HG03571 (cell line): ENCODE data around the gene TREML1.

Experiments used
- ATAC-seq: cut with Tn5 transposase; IDR thresholded peaks from one replicate; pipeline ENCODE4 v1.9.1; 2021; ENCODE audit not compliant: unreplicated experiment

The TREML1 gene

DNA sequence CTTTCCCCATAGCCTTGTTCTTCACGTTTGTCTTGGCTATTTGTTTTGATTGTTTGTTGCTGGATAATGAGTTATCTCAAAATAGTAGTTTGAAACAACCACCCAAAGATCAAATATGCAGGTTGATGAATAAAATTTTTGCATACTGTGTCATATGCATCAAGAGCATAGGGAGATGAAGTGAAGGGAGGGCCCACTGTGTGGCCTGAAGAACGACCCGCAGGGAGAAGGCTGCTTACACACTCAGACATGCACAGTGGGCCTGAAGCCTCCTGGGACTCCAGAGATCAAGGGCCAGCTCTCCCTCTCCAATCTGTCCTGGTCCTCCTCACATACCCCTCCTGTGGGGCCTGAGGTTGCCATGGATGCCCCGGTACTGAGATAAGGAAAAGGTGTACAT, 25.0 kb upstream of the TREML1 start:
- ATAC-seq = no peak

DNA sequence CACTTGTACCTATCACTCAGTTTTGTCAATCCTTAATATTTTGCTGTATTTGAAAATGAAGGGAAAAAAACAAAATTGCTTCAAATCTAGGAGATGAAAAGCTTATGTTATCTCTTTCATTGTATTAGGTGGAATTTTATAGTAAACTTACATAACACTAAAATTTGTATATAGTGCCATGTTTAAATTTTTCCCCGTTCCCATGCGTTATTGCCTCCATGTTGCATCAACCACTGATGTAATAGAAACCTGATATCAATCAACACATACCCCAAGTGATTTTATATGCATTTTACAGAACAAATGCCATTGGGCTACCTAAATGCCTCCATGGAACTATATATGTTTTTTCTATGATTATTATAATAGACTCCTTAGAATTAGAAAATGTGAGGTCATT, 23.5 kb upstream of the TREML1 start:
- ATAC-seq = no peak

- ATAC-seq = no peak
These were observed 23.1 kb upstream of the TREML1 start for GRCh38 chr6:41177287-41177686.

GRCh38 chr6:41176189-41176588, 22.0 kb upstream of the TREML1 start:
- ATAC-seq = no peak

GRCh38 chr6:41175084-41175483, 20.9 kb upstream of the TREML1 start:
- no peak for ATAC-seq

DNA sequence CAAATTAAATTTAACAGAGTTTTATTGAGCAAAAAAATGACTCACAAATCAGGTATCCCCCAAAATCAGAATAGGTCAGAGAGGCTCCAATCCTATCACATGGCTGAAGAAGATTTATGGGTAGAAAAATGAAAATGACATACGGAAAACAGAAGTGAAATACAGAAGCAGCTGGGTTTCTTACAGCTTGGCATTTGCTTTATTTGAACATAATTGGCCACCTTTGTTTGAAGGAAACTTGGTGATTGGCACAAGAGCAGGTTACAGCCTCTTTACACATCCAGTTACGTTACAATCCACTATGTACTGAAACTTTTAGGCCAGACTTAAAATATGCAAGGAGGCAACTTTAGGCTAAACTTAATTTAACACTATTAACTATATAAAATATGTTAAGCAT, 20.5 kb upstream of the TREML1 start:
- no peak for ATAC-seq

DNA sequence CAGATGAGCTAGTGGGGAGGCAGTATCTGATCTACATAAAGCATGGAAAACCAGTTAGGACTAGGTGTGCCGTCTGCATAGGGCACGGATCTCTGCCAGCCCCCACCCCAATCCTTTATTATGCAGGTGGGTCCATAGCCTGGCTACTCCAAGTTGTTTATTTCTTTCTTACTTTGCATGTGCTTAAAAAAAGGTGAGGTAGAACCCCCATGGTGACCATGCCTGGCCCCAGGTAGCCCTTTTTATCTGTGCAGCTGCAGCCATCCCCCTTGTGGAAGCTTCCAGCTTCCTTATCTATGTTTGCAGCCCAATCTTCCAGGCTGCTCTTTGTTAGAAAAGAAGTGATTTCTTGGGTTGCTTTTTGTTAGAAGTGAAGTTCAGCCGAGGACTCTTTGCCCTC, 17.8 kb upstream of the TREML1 start:
- no peak for ATAC-seq

- no peak for ATAC-seq
These were observed 16.5 kb upstream of the TREML1 start for GRCh38 chr6:41170547-41171160.

DNA sequence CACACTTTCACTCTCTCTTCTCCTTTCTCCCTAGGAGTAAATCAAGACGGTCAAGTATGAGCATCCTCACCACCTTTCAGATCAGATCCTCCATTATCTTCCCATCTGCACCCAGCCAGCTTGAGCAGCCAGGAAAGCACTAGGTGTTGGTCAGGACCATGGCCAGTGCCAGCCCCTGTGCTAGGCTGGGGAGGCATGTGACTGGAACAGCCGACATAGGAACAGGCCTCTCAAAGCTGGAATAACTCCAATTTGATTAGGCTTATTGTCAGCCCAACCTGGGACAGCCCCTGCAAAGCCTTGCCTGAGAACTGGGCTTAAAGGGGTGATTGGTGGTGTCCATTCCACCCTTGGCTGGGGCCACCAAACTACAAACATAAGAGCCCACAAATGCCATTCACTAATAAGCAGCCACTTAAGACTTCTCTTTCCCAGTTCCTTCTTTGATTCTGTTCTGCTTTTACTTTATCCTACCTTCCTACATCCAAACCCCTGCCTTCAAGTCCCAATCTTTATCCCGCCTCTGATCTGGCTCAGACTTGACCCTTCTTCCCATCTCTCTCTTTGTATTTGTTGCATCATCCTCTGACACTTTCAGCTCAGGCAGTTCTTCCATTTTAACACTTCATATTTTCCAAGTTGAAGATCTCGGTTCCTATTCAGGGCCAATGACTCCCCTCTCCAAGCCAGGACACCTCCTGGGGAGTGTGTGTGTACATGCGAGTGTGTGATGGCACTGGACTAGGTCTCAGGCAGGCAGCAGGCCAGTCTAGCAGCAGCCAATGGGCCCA, 13.2 kb upstream of the TREML1 start:
- no peak for ATAC-seq

- ATAC-seq = no peak
These were observed 10.5 kb upstream of the TREML1 start for GRCh38 chr6:41164551-41165120.

DNA sequence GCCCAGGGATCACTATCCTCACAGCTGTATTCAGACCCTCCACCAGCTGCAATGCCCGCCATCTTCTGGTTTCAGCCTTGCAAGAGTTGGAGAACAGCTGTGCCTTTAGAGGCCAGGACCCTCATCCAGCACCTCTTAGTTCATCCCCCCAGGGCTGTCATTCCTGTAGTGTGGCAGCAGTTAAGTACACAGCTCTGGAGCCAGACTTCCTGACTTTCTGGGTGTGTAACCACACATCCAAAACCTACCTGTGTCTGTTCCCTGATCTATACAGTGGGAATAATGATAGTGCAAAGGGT, 9.2 kb upstream of the TREML1 start:
- no peak for ATAC-seq

- ATAC-seq = no peak
These were observed 8.7 kb upstream of the TREML1 start, which contains the start of gene TREM2 for GRCh38 chr6:41162687-41163418. Gene TREM2, minus strand, starts transcription at chr6:41163116. Its CDS starts 34 bp downstream, at chr6:41163082.

- ATAC-seq = no peak
These were observed 7.9 kb upstream of the TREML1 start for GRCh38 chr6:41161851-41162552.

DNA sequence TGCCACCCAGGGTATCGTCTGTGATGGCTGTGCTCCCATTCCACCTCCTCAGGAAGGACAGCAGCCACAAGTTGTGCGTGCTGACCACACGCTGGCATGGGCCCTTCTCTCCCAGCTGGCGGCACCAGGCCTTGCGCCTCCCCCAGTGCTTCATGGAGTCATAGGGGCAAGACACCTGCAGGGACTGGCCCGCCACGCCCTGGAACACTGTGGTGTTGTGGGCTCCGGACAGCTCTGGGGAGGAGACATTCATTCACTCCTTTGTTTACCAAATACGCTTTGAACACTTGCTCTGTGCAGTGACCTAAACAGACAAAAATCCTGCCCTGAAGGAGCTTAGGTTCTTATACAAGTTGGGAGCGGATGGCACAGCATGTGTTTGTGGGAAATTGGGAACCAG, 7.2 kb upstream of the TREML1 start:
- ATAC-seq = no peak

GRCh38 chr6:41160933-41161332, 6.8 kb upstream of the TREML1 start:
- ATAC-seq = no peak

GRCh38 chr6:41159415-41160082, 5.4 kb upstream of the TREML1 start:
- ATAC-seq = no peak

DNA sequence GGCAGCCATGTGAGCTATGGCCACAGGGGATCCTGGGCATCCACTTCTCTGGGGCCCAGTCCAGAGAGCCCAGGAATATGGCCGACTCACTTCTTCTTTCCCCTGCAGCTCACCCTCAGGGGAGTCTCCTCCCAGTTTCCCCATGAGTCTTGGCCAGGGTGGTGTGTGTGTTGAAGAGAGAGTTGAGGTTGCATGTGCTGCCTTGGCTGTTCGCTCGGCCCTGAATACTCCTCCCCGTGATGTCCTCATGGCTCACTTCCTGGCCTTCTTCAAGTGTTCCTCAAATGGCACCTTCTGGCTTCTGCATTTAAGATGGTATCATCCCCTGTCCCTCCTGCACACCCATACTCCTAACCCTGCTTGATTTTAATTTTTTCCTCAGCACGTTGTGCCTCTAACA, 3.2 kb upstream of the TREML1 start:
- no peak for ATAC-seq

GRCh38 chr6:41156771-41157170, 2.6 kb upstream of the TREML1 start:
- ATAC-seq = no peak

DNA sequence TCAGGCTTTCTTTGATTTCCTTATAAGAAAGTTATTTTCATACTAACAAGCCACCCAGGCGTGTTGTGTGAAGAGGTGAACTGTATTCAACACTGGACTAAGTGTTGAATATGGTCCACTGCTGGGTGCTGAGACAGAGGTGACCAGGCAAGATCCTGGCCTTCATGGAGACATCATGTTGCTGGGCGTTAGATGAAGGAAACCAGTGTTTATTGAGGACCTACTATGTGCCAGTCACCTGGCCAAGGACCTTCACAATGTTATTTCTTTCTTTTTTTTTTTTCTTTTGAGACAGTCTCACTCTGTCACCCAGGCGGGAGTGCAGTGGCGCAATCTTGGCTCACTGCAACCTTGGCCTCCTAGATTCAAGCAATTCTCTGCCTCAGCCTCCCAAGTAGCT, 1.9 kb upstream of the TREML1 start:
- ATAC-seq = no peak

DNA sequence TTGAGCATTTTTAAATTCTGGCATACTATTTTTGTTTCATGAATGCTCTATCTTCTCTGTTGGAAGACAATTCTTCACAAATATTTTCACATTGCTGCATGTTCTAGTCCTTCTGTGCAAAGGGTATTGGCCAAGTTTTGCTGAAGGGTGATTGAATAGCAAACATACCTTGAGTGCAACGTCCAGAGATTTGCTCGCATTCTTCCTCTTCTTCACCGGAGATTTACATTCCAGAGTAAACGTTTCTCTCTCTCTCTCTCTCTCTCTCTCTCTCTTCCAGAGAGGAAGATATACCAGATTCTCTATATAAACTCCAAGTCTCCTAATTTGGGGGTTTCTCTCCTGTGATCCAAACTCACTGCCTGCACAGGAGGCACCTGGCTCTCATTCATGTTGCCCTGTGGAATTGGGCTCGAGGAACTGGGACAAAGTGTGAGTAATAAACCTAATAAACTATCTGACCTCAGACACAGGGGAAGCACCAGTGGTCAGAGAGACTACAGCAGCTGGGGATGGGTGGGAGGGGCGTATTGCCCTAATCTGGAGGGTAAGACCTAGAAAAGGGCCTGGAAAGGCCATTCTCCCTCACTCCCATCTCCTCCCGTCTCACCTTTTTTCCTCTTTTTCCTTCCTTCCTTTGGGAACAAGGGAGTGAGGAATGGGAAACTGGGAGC, 1.1 kb upstream of the TREML1 start:
- no peak for ATAC-seq
